Sigmoid colon (tissue), 7 donors: ENCODE measurements around the gene WHRN. TPM values are rescaled to one million over a fixed set of nuclear protein-coding genes. Genes with fewer than 3 reads are reported as not detected.
A peak's percentile ranks its signal among the peaks of the same experiment; 100 is the strongest.

ENCODE experiments used
- DNase-seq: peaks from one replicate; pipeline ENCODE4 v3.0.0-alpha.2; 2019
- H3K27ac ChIP-seq, 4 donors: fragments of 200-600 bp; sonication (generic); one replicate each; pipeline ENCODE4 v1.5.1; 2016 to 2019; ENCODE audit warnings: mild to moderate bottlenecking in 1 of 4
- H3K27me3 ChIP-seq, 3 donors: fragments of 200-600 bp; sonication (generic); one replicate each; pipeline ENCODE4 v1.5.1; 2019; ENCODE audit warnings: mild to moderate bottlenecking in 1 of 3
- H3K36me3 ChIP-seq, 4 donors: fragments of 200-600 bp; sonication (generic); one replicate each; pipeline ENCODE4 v1.5.1; 2016 to 2019
- H3K4me1 ChIP-seq, 4 donors: fragments of 200-600 bp; sonication (generic); one replicate each; pipeline ENCODE4 v1.5.1; 2017 to 2019
- H3K4me3 ChIP-seq, 4 donors: fragments of 200-600 bp; sonication (generic); one replicate each; pipeline ENCODE4 v1.5.1; 2017 to 2019; ENCODE audit warnings: mild to moderate bottlenecking in 2 of 4, moderate library complexity in 1 of 4
- H3K9me3 ChIP-seq, 4 donors: fragments of 200-600 bp in 3 of 4; sonication (generic) in 3 of 4; one replicate each; pipeline versions ENCODE4 v1.5.1 to v1.6.1; 2013 to 2019
- CTCF ChIP-seq, 4 experiments: fragments of 450-650 bp in 3 of 4; fragments of 200-600 bp in 1 of 4; IDR thresholded peaks; one replicate each; pipeline ENCODE4 v1.5.1; 2016 to 2019; ENCODE audit warnings: antibody characterized with exemption in 4 of 4, mild to moderate bottlenecking in 3 of 4, moderate library complexity in 2 of 4
- EP300 ChIP-seq, 4 donors: sonication (generic); formaldehyde crosslinking; IDR thresholded peaks; one replicate each; pipeline ENCODE4 v1.6.1; 2017; ENCODE audit warnings: antibody characterized with exemption in 4 of 4
- POLR2A ChIP-seq, 2 donors: fragments of 450-650 bp; IDR thresholded peaks; one replicate each; pipeline ENCODE4 v1.6.1; 2016; ENCODE audit warnings: antibody characterized with exemption in 2 of 2, mild to moderate bottlenecking in 2 of 2, moderate library complexity in 2 of 2
- POLR2AphosphoS5 ChIP-seq, 4 donors: sonication (generic); formaldehyde crosslinking; IDR thresholded peaks; one replicate each; pipeline ENCODE4 v1.6.1; 2017; ENCODE audit warnings: antibody characterized with exemption in 4 of 4
- WGBS, 2 donors: extraction: QIAGEN DNeasy Blood & Tissue Kit; methylation state at CpG; one replicate each; pipeline ENCODE4 v1.1.7; 2013; 5-methylcytosine and 5-hydroxymethylcytosine counted together
- intact Hi-C: fragments of 100-400 bp; cut with DNase I; formaldehyde crosslinking; loops from one replicate; pipeline ENCODE4 v1.15.1; 2023
- polyA plus RNA-seq, 3 donors: library from polyadenylated mRNA; stranded (reverse); fragments of 200-250 nt; gene quantifications; one replicate each; pipeline ENCODE4 v1.2.3, GENCODE V29; 2013
- total RNA-seq, 4 donors: library from RNA; depleted of rRNA; stranded (reverse); fragments of >200 nt; gene quantifications; one replicate each; pipeline ENCODE4 v1.1.0, GENCODE V29; 2016
- donor health status: healthy with polysubstance abuse.
- donor health status: Bipolar disorder and iron deficiency.
- donor health status: healthy.

WHRN gene
- total and polyA plus RNA-seq, 7 donors = 0.60 to 7.8 (median 5.4) TPM

- H3K27me3 ChIP-seq = no peaks in the 10 kb centered on the region
- 89 to 97% methylated on average over 5 of the region's 5 CpGs for WGBS, 2 donors
- H3K9me3 ChIP-seq = no peaks in the 10 kb centered on the region
- no peak for DNase-seq
- TF ChIP-seq POLR2A (IDR thresholded peaks at IDR 0.05) = no peak
- intact Hi-C loops = no loop called here
- H3K27ac ChIP-seq = no peak overlapping the region
- peaks cover 13 to 62% (median 21%) of the 10 kb centered on the region in 4 donors for H3K36me3 ChIP-seq
- peaks cover 0 to 22% (median 15%) of the 10 kb centered on the region in 4 donors for H3K4me1 ChIP-seq
- H3K4me3 ChIP-seq = no peak overlapping the region
These were observed 126.4 kb downstream of the WHRN start for GRCh38 chr9:114378883-114379282.

- Histone ChIP-seq H3K4me1 (peaks cover 0 to 16% (median 8%) of the 10 kb centered on the region in 4 donors), H3K4me3 (no peak overlapping the region), H3K27ac (no peak overlapping the region), H3K9me3 (no peaks in the 10 kb centered on the region), H3K36me3 (peaks cover 17 to 70% (median 21%) of the 10 kb centered on the region in 4 donors), H3K27me3 (no peaks in the 10 kb centered on the region)
- 94 to 96% methylated on average over 8 of the region's 8 CpGs for WGBS, 2 donors
- DNase-seq = no peak
- TF ChIP-seq EP300 (IDR thresholded peaks at IDR 0.05) (no peak), POLR2A (IDR thresholded peaks at IDR 0.05) (no peak), POLR2AphosphoS5 (IDR thresholded peaks at IDR 0.05) (no peak), CTCF (IDR thresholded peaks at IDR 0.05) (no peak)
- intact Hi-C loops = no loop called here
These were observed 127.3 kb downstream of the WHRN start for GRCh38 chr9:114378016-114378415.

- Histone ChIP-seq H3K27me3 (no peaks in the 10 kb centered on the region), H3K27ac (no peak overlapping the region), H3K9me3 (no peaks in the 10 kb centered on the region), H3K36me3 (peaks cover 17 to 74% (median 21%) of the 10 kb centered on the region in 4 donors), H3K4me1 (peaks cover 0 to 16% (median 11%) of the 10 kb centered on the region in 4 donors), H3K4me3 (no peak overlapping the region)
- 93 to 95% methylated on average over 19 of the region's 19 CpGs for WGBS, 2 donors
- no peak for TF ChIP-seq EP300 (IDR thresholded peaks at IDR 0.05)
- TF ChIP-seq CTCF (IDR thresholded peaks at IDR 0.05) = no peak
- no peak for TF ChIP-seq POLR2A (IDR thresholded peaks at IDR 0.05)
- no peak for TF ChIP-seq POLR2AphosphoS5 (IDR thresholded peaks at IDR 0.05)
- intact Hi-C loops = no loop called here
- peak; percentile 45 for DNase-seq
These were observed 128.5 kb downstream of the WHRN start for GRCh38 chr9:114376586-114377445.

- WGBS, 2 donors = 77 to 81% methylated on average over 9 of the region's 9 CpGs
- H3K27me3 ChIP-seq = no peaks in the 10 kb centered on the region
- peak; percentile 54 for DNase-seq
- no peak overlapping the region for H3K4me3 ChIP-seq
- H3K9me3 ChIP-seq = no peaks in the 10 kb centered on the region
- no peak overlapping the region for H3K27ac ChIP-seq
- intact Hi-C loops = no loop called here
- peaks cover 0 to 26% (median 12%) of the 10 kb centered on the region in 4 donors for H3K4me1 ChIP-seq
- H3K36me3 ChIP-seq = peaks cover 15 to 65% (median 19%) of the 10 kb centered on the region in 4 donors
- no peak for TF ChIP-seq POLR2AphosphoS5 (IDR thresholded peaks at IDR 0.05)
- TF ChIP-seq EP300 (IDR thresholded peaks at IDR 0.05) = no peak
- no peak for TF ChIP-seq CTCF (IDR thresholded peaks at IDR 0.05)
These were observed 129.7 kb downstream of the WHRN start for GRCh38 chr9:114375386-114376175.

- no peak overlapping the region for H3K27ac ChIP-seq
- DNase-seq = peak; percentile 27
- WGBS, 2 donors = 72 to 89% methylated on average over 9 of the region's 9 CpGs
These were observed 130.3 kb downstream of the WHRN start for GRCh38 chr9:114374936-114375335.

More at GRCh38 chr9:114374936-114375335, 130.3 kb downstream of the WHRN start:
- H3K36me3 ChIP-seq = peaks cover 15 to 59% (median 19%) of the 10 kb centered on the region in 4 donors
- no peaks in the 10 kb centered on the region for H3K9me3 ChIP-seq
- TF ChIP-seq CTCF (IDR thresholded peaks at IDR 0.05) (no peak), EP300 (IDR thresholded peaks at IDR 0.05) (no peak), POLR2A (IDR thresholded peaks at IDR 0.05) (no peak), POLR2AphosphoS5 (IDR thresholded peaks at IDR 0.05) (no peak)
- no peak overlapping the region for H3K4me3 ChIP-seq
- no peaks in the 10 kb centered on the region for H3K27me3 ChIP-seq
- intact Hi-C loops = no loop called here
- peaks cover 0 to 26% (median 12%) of the 10 kb centered on the region in 4 donors for H3K4me1 ChIP-seq
